Fibroblast of the aortic adventitia (primary cell): ENCODE results near the gene LRRC36. TPM values are rescaled to one million over a fixed set of nuclear protein-coding genes. Genes with fewer than 3 reads are reported as not detected.
"Not testable (repeated sequence)": the region's sequence is repeated elsewhere in the genome, so short reads cannot be mapped to it uniquely, and the experiment has no call there.

ENCODE experiments used
- DNase-seq: peaks from one replicate; pipeline ENCODE4 v3.0.0-alpha.2; 2010; ENCODE audit warnings: low read depth
- H3K4me3 ChIP-seq: 2 replicates; pipeline ENCODE4 v1.5.1; 2011; ENCODE audit warnings: low read depth, mild to moderate bottlenecking, control low read depth, low read length, moderate library complexity
- total RNA-seq: library from RNA; depleted of rRNA; stranded (reverse); fragments of >200 nt; gene quantifications from 2 replicates; pipeline ENCODE4 v1.2.3, GENCODE V29; 2012; ENCODE audit warnings: low replicate concordance
- TF ChIP-seq, protein P1 (sequence below): IDR thresholded peaks from 2 replicates; pipeline ENCODE4 v1.5.1; 2011; ENCODE audit warnings: mild to moderate bottlenecking, low read length, control low read depth, inconsistent platforms; ENCODE audit not compliant: insufficient read depth

LRRC36 gene
- total RNA-seq, 1 donor: not detected

DNA sequence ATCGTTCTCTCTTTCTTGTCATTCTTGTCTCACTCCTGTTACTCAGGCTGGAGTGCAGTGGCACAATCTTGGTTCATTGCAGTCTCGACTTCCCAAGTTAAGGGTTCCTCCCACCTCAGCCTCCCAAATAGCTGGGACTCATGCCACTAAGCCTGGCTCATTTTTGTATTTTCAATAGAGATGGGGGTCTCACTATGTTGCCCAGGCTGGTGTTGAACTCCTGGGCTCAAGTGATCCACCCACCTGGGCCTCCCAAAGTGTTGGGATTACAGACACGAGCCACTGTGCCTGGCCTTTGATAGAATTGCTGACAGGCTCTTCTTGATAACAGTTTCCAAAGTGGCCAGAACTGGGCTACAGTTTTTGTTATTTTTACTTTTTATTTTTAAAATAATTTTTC lies 34.4 kb downstream of the LRRC36 start:
- no peak overlapping the region for H3K4me3 ChIP-seq
- TF ChIP-seq, protein P1, sequence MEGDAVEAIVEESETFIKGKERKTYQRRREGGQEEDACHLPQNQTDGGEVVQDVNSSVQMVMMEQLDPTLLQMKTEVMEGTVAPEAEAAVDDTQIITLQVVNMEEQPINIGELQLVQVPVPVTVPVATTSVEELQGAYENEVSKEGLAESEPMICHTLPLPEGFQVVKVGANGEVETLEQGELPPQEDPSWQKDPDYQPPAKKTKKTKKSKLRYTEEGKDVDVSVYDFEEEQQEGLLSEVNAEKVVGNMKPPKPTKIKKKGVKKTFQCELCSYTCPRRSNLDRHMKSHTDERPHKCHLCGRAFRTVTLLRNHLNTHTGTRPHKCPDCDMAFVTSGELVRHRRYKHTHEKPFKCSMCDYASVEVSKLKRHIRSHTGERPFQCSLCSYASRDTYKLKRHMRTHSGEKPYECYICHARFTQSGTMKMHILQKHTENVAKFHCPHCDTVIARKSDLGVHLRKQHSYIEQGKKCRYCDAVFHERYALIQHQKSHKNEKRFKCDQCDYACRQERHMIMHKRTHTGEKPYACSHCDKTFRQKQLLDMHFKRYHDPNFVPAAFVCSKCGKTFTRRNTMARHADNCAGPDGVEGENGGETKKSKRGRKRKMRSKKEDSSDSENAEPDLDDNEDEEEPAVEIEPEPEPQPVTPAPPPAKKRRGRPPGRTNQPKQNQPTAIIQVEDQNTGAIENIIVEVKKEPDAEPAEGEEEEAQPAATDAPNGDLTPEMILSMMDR: no peak
- DNase-seq: no peak

DNA sequence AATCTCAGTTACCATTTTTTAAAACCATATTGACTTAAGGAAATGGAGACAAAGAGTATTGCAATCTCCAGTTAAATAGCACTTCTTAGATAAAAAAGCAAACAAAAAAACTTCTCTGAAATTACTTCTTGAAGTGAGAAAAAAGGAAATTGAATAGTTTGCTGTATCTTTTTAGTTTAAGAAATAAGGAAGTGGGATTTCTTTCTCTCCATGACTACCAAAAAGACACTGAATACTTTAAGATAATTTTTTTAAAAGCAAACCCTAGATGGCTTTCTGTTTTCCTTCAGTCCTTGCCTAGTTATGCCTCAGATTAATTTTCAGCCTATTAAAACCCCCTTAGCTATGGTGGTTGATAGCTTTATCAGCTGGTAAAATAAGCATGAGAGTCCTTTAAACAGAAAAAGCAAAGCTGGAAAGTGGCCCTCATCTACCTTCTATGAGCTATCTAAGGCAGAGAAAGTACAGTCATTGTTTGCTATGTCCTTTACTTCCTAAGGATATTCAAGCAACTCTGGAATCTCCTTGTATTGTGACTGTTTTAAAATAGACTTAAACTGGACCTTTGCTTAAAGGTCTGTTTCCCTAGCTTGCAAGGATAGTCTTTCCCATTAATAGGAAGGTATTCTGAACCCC lies 38.1 kb downstream of the LRRC36 start:
- no peak overlapping the region for H3K4me3 ChIP-seq
- DNase-seq: no peak
- TF ChIP-seq, protein P1: no peak

DNA sequence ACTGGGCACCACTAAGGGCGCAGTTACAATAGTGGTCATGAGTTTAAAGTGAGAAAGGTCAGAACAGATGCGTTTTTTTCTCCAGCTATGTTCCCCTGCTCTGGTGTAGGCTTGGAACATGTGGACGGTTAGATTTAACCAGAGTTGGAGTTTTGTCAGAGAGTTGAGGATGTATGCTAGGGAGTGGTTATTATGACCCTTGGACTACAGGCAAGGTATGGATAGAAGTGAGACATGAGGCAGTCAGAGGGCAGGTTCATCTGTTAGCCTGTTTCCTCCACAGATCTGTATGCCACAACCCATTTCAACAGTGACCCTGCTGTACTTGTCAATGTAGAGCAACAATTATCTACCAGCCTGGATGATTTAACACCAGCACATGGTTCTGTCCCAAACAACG lies 44.0 kb downstream of the LRRC36 start:
- H3K4me3 ChIP-seq: no peak overlapping the region
- TF ChIP-seq, protein P1: no peak
- no peak for DNase-seq

DNA sequence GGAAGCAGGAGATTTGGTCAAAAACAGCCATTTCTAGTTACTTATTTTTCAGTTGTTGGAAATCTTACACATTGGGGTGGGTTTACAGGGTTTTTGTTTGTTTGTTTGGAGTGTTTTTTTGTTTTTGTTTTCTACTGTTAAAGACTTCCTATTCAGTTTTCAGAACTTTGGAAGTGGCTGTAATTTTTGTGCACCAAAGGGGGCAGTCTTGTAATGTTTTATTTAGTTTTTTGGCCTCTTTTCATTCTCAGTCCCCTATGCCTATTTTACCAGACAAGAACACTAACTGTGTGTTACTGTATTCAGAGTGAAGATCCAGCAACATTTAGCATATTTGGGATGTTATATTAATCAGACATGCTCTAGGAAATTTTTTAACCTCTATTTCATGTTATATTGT lies 46.0 kb downstream of the LRRC36 start:
- TF ChIP-seq, protein P1: peak; percentile 54
- no peak overlapping the region for H3K4me3 ChIP-seq
- peak; percentile 59 for DNase-seq

DNA sequence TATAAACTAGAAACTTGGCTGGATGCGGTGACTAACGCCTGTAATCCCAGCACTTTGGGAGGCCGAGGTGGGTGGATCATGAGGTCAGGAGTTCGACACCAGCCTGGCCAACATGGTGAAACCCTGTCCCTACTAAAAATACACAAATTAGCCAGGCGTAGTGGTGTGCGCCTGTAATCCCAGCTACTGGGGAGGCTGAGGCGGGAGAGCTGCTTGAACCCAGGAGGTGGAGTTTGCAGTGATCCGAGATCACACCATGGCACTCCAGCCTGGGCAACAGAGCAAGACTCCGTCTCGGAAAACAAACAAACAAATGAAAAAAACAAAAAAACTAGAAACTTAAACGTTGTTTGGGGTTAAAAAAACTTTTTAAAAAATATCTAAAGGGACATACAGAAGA lies 49.4 kb downstream of the LRRC36 start:
- DNase-seq, H3K4me3 ChIP-seq: not testable (repeated sequence)

DNA sequence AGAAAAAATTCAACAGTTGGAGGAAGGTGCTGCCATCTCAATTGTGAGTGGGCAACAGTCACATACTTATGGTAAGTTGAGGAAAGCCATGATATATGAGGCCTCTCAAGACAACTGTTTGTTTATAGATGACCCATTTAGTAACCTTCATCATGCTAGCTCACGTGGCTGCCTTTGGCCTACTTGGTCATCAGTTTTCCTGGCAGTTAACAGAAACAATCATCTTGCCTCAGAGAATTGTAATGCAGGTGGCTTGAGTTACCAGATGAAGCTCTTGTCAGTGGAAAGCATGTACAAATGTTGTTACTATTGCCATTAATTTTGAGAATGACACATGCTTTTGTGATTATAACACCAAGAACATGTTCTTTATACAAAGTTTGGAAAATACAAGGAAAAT lies 52.0 kb downstream of the LRRC36 start:
- no peak for DNase-seq

DNA sequence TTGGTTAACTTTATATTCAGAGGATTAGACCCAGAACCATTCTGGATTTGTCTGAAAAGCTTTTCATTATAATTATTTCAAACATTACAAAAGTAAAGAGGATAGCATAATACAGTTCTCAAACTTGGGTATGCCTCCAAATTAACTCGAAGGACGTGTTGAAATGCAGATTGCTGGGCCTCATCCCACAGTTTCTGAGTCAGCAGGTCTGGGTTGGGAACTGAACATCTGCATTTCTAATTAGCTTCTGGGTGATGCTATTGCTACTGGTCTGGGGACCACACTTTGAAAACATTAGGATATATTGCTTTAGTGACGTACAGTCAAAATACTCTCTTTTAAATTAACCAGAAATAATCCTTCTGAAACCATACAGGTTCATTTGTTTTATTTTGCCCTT lies 56.7 kb downstream of the LRRC36 start:
- no peak overlapping the region for H3K4me3 ChIP-seq
- TF ChIP-seq, protein P1: no peak
- no peak for DNase-seq

More for the DNA sequence above, 52.0 kb downstream of the LRRC36 start:
- TF ChIP-seq, protein P1: no peak
- no peak overlapping the region for H3K4me3 ChIP-seq
